K562 (cell line): ENCODE measurements around the gene LYG2. TPM values are rescaled to one million over a fixed set of nuclear protein-coding genes. Genes with fewer than 3 reads are reported as not detected.

ENCODE experiments used
- ATAC-seq: fragments of 200-7000 bp; cut with Tn5 transposase; 3 replicates; pipeline ENCODE4 v1.9.1; 2020; ENCODE audit warnings: moderate library complexity
- BruUV-seq: library from RNA; stranded (reverse); fragments of 400-500 nt; replicated peaks from 2 replicates; lab custom pipeline; 2021; lab: Mats Ljungman, UMichigan
- CTCF ChIA-PET: fragments of 300-600 bp; formaldehyde crosslinking; extraction: SDS; loops from one replicate; lab custom pipeline; 2021; ENCODE audit warnings: low intra/inter-chr PET ratio; lab: Yijun Ruan, JAX
- POLR2A ChIA-PET: fragments of 300-600, 350-650 bp; sonication (Branson Sonifier 250); formaldehyde crosslinking; extraction: SDS; loops from one replicate; lab custom pipeline; 2021; ENCODE audit warnings: antibody characterized with exemption, inconsistent platforms; lab: Yijun Ruan, JAX
- DNase-seq, 4 experiments: peaks; one replicate each; pipeline versions ENCODE4 v3.0.0 to v3.0.0-alpha.2; 2011 to 2018; ENCODE audit warnings: low spot score in 3 of 4, mixed read lengths in 3 of 4; ENCODE audit errors: extremely low read depth in 1 of 4
- FAIRE-seq: peaks from 2 replicates; lab custom pipeline; 2011; peaks lifted over from hg19 to GRCh38; lab: Jason Lieb, UNC
- H2AFZ ChIP-seq: 2 replicates; pipeline ENCODE4 v1.6.0; 2011; ENCODE audit warnings: low read depth, low read length, control low read depth, inconsistent platforms
- H3K27ac ChIP-seq: fragments of 200-600 bp; 3 replicates; pipeline ENCODE4 v1.8.0; 2011; ENCODE audit warnings: low read depth, mild to moderate bottlenecking, control low read depth, inconsistent platforms, low read length, moderate library complexity, mixed read lengths; ENCODE audit errors: extremely low read depth
- H3K27me3 ChIP-seq, 2 experiments: fragments of 300-600 bp in 1 of 2; 2 replicates in 1 of 2; 3 replicates in 1 of 2; pipeline versions ENCODE4 v1.6.0 to v1.8.0; 2011; ENCODE audit warnings: inconsistent platforms in 2 of 2, low read length in 2 of 2, mild to moderate bottlenecking in 1 of 2, mixed read lengths in 1 of 2, moderate library complexity in 1 of 2; ENCODE audit not compliant: control insufficient read depth in 2 of 2, insufficient read depth in 2 of 2
- H3K36me3 ChIP-seq: fragments of 300-600 bp; 3 replicates; pipeline ENCODE4 v1.8.0; 2011; ENCODE audit warnings: mild to moderate bottlenecking, low read length, inconsistent platforms; ENCODE audit not compliant: control insufficient read depth, insufficient read depth
- H3K4me1 ChIP-seq, 2 experiments: fragments of 200-600 bp in 1 of 2; replicated peaks in 1 of 2; 2 replicates in 1 of 2; 3 replicates in 1 of 2; pipeline versions ENCODE4 v1.5.1 to v1.8.0; 2011; ENCODE audit warnings: inconsistent platforms in 2 of 2, low read length in 2 of 2, mild to moderate bottlenecking in 1 of 2, mixed read lengths in 1 of 2, moderate library complexity in 1 of 2; ENCODE audit not compliant: control insufficient read depth in 2 of 2, insufficient read depth in 2 of 2
- H3K4me2 ChIP-seq: 2 replicates; pipeline ENCODE4 v1.6.1; 2011; ENCODE audit warnings: low read length, control low read depth, inconsistent platforms, mixed read lengths; ENCODE audit not compliant: insufficient read depth
- H3K4me3 ChIP-seq: fragments of 200-600 bp; sonication (generic), shearing (Covaris generic); 2 replicates; pipeline ENCODE4 v1.5.1; 2016; ENCODE audit warnings: control low read depth, inconsistent platforms
- H3K79me2 ChIP-seq: fragments of 200-600 bp; 3 replicates; pipeline ENCODE4 v1.8.0; 2011; ENCODE audit warnings: low read length, inconsistent platforms; ENCODE audit not compliant: control insufficient read depth, insufficient read depth
- H3K9ac ChIP-seq, 2 experiments: 2 replicates each; pipeline versions ENCODE4 v1.6.0 to v1.6.1; 2011; ENCODE audit warnings: low read depth in 2 of 2, low read length in 2 of 2, control low read depth in 1 of 2, inconsistent platforms in 1 of 2, mild to moderate bottlenecking in 1 of 2, mixed read lengths in 1 of 2; ENCODE audit not compliant: insufficient read depth in 1 of 2
- H3K9me1 ChIP-seq: one replicate; pipeline ENCODE4 v1.6.0; 2011; ENCODE audit warnings: inconsistent platforms, mild to moderate bottlenecking, low read length, moderate library complexity; ENCODE audit not compliant: control insufficient read depth, insufficient read depth
- H3K9me3 ChIP-seq: replicated peaks from 2 replicates; pipeline ENCODE4 v1.5.1; 2011; ENCODE audit warnings: low read depth, low read length, inconsistent platforms; ENCODE audit not compliant: control insufficient read depth, insufficient read depth
- H4K20me1 ChIP-seq: replicated peaks from 2 replicates; pipeline ENCODE4 v1.6.1; 2011; ENCODE audit warnings: low read length, inconsistent platforms, mixed read lengths; ENCODE audit not compliant: control insufficient read depth, insufficient read depth
- ARID1B ChIP-seq: fragments of 450-650 bp; IDR thresholded peaks from 2 replicates; pipeline ENCODE4 v1.6.1; 2016; ENCODE audit warnings: antibody characterized with exemption, mild to moderate bottlenecking, inconsistent platforms
- C11orf30 ChIP-seq: fragments of 450-650 bp; IDR thresholded peaks from 2 replicates; pipeline ENCODE4 v1.6.1; 2016; ENCODE audit warnings: low read depth, mild to moderate bottlenecking
- CBFA2T3 ChIP-seq: fragments of 450-650 bp; IDR thresholded peaks from 2 replicates; pipeline ENCODE4 v1.6.1; 2017
- DPF2 ChIP-seq: fragments of 450-650 bp; IDR thresholded peaks from 2 replicates; pipeline ENCODE4 v1.6.1; 2016
- ETV1 ChIP-seq: fragments of 450-650 bp; conservative IDR thresholded peaks from 2 replicates; pipeline ENCODE4 v1.6.1; 2016; ENCODE audit warnings: missing genetic modification characterization, control low read depth, low read depth, missing compliant biosample characterization
- FOXA1 ChIP-seq: fragments of 450-650 bp; IDR thresholded peaks from 2 replicates; pipeline ENCODE4 v1.6.1; 2016; ENCODE audit warnings: mild to moderate bottlenecking, borderline replicate concordance
- MAFG ChIP-seq: fragments of 450-650 bp; conservative IDR thresholded peaks from 2 replicates; pipeline ENCODE4 v1.6.1; 2016; ENCODE audit warnings: missing genetic modification characterization, missing compliant biosample characterization
- MAFK ChIP-seq: IDR thresholded peaks from 2 replicates; pipeline ENCODE4 v1.6.1; 2011; ENCODE audit warnings: low read length, improper control_type of control experiment
- MYBL2 ChIP-seq, 2 experiments: fragments of 450-650 bp in 1 of 2; sonication (generic) in 1 of 2; formaldehyde crosslinking in 1 of 2; IDR thresholded peaks; 2 replicates each; pipeline versions ENCODE4 v1.6.1 to v1.8.1; 2017 to 2022; ENCODE audit warnings: borderline replicate concordance in 1 of 2, inconsistent platforms in 1 of 2, low read depth in 1 of 2, mild to moderate bottlenecking in 1 of 2, missing genetic modification reagents in 1 of 2, moderate library complexity in 1 of 2
- NFE2 ChIP-seq: IDR thresholded peaks from 2 replicates; pipeline ENCODE4 v1.6.1; 2014; ENCODE audit warnings: antibody characterized with exemption, low read depth
- TCF3 ChIP-seq: sonication (generic); formaldehyde crosslinking; IDR thresholded peaks from 2 replicates; pipeline ENCODE4 v1.4.0; 2020; ENCODE audit warnings: mild to moderate bottlenecking, missing genetic modification reagents
- YY1 ChIP-seq, 3 experiments: IDR thresholded peaks; 2 replicates each; pipeline ENCODE4 v1.6.1; 2011; ENCODE audit warnings: low read length in 2 of 3, mild to moderate bottlenecking in 2 of 3, moderate library complexity in 2 of 3, borderline replicate concordance in 1 of 3, control low read depth in 1 of 3, low read depth in 1 of 3; ENCODE audit not compliant: insufficient read depth in 3 of 3, insufficient replicate concordance in 2 of 3, control insufficient read depth in 1 of 3, insufficient read length in 1 of 3; ENCODE audit errors: extremely low read depth in 1 of 3
- ZBTB7A ChIP-seq: IDR thresholded peaks from 2 replicates; pipeline ENCODE4 v1.6.1; 2011; ENCODE audit warnings: low read depth, mild to moderate bottlenecking, low read length, moderate library complexity, borderline replicate concordance; ENCODE audit not compliant: control insufficient read depth
- ZFP36 ChIP-seq: fragments of 150-350 bp; IDR thresholded peaks from 2 replicates; pipeline ENCODE4 v1.6.1; 2018; ENCODE audit warnings: low read length, low read depth; ENCODE audit not compliant: partially characterized antibody
- ZNF165 ChIP-seq: fragments of 250-450 bp; sonication (Bioruptor Pico); IDR thresholded peaks from 2 replicates; pipeline ENCODE4 v1.4.0; 2020; ENCODE audit warnings: borderline replicate concordance
- ZNF316 ChIP-seq: fragments of 450-650 bp; IDR thresholded peaks from 2 replicates; pipeline ENCODE4 v1.6.1; 2016
- WGBS: fragments of 100-300 bp; shearing (Covaris generic); methylation state at CpG from one replicate; pipeline ENCODE4 v1.1.6; 2016; ENCODE audit warnings: low coverage, mixed read lengths; ENCODE audit not compliant: insufficient coverage; ENCODE audit errors: missing lambda C conversion rate; 5-methylcytosine and 5-hydroxymethylcytosine counted together
- in situ Hi-C: fragments of 300-500 bp; cut with MboI; formaldehyde crosslinking; loops from 4 replicates; pipeline ENCODE4 v1.15.0; 2018; ENCODE audit warnings: inconsistent platforms, mixed read lengths
- intact Hi-C: fragments of 100-400 bp; cut with micrococcal nuclease; formaldehyde crosslinking; loops from 2 replicates; pipeline ENCODE4 v1.14.2; 2022
- polyA plus RNA-seq, 8 experiments: library from polyadenylated mRNA; depleted of rRNA in 4 of 8; stranded (reverse) in 5 of 8; unstranded in 3 of 8; fragments of >200 nt; fragmentation: Nextera tagmentation in 2 of 8; fragmentation: Illumina TruSeq in 1 of 8; extraction: Ambion mirVana in 2 of 8; extraction: Trizol in 1 of 8; gene quantifications; 2 replicates each; pipeline versions ENCODE4 v1.2.1 to v1.2.3, GENCODE V29; 2011 to 2014; ENCODE audit warnings: inconsistent platforms in 1 of 8, missing spikeins in 1 of 8
- total RNA-seq, 7 experiments: library from RNA; depleted of rRNA in 6 of 7; stranded (reverse); fragments of >200 nt in 6 of 7; fragmentation: Illumina TruSeq in 2 of 7; extraction: Trizol in 2 of 7; gene quantifications; 2 replicates each; pipeline versions ENCODE4 v1.2.1 to v1.2.3, GENCODE V29; 2011 to 2021; ENCODE audit warnings: low replicate concordance in 1 of 7
- TF ChIP-seq, protein P1 (sequence below): fragments of 450-650 bp; IDR thresholded peaks from 2 replicates; pipeline ENCODE4 v1.6.1; 2018; ENCODE audit not compliant: partially characterized antibody
- TF ChIP-seq, protein P2 (sequence below): fragments of 200-800 bp; sonication (Bioruptor generic); IDR thresholded peaks from 2 replicates; pipeline ENCODE4 v1.6.1; 2017; ENCODE audit warnings: missing genetic modification characterization, missing compliant biosample characterization

LYG2 gene
- total and polyA plus RNA-seq, 9 of the 15 experiments (the other 6 are each of a cell fraction or from before 2014, with no cell fraction given) = 0.15 to 0.21 (median 0.17) TPM; not detected in 6

DNA sequence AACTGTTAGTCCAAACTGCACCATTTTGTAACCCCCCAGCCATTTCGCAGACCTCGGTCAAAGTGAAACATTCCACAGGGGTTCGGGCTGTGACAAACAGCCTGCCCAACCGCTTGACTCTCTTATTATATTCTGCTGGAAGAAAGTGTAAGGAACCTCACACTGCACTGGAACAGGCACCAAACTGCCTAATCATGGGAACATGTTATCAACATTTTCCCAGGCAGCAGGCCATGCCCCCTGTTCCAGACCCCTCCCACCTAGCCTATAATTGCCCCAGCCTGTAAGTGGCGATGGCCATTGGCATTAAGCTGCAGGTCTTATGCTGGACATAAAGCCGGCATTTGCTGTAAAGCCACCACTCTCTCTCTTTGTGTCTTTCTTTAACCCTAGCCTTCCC is 16.9 kb downstream of the LYG2 start:
- BruUV-seq = no TSS peak
- Histone ChIP-seq H4K20me1 (no peaks in the 10 kb centered on the region), H3K4me1 (peaks cover 0 to 7% of the 10 kb centered on the region in 2 experiments; a peak in 2 of 5 replicates), H3K4me3 (no peak overlapping the region), H3K27me3 (no peaks in the 10 kb centered on the region), H3K79me2 (no peaks in the 10 kb centered on the region), H3K9ac (no peak overlapping the region), H3K9me3 (no peaks in the 10 kb centered on the region), H2AFZ (no peak overlapping the region), H3K9me1 (no peaks in the 10 kb centered on the region), H3K36me3 (no peaks in the 10 kb centered on the region), H3K4me2 (no peak overlapping the region), H3K27ac (no peak overlapping the region)
- ChIA-PET POLR2A (interaction anchor here (0.7 kb wide), 1 partner anchor 9 kb away, joined by 3 read pairs; no protein-coding TSS in a partner anchor), CTCF (no interaction called here)
- WGBS = 22% methylated on average over 6 of the region's 6 CpGs
- peak; percentile 93 for ATAC-seq
- peak; percentile 79 for FAIRE-seq
- DNase-seq = peak in 3 of 4 experiments; percentile 14 to 51 (median 47)
- intact Hi-C loops = no loop called here
- in situ Hi-C loops = no loop called here
- TF ChIP-seq ZNF165 (CRISPR knock-in tag) (no peak), ZNF316 (peak; percentile 41; the same call in 1 of the 2 replicates), MAFG (tag) (peak; percentile 52), CBFA2T3 (0 out of 2 replicates have a peak, but pooled peaks have one; percentile 14), YY1 (IDR thresholded peaks at IDR 0.05; ENCODE audit: borderline replicate concordance in 1 of 3, control insufficient read depth in 1 of 3, extremely low read depth in 1 of 3, insufficient read depth in 3 of 3, insufficient read length in 1 of 3, insufficient replicate concordance in 2 of 3, low read depth in 1 of 3, low read length in 2 of 3) (peak in 1 of 3 experiments; percentile 23), DPF2 (peak; percentile 52; the same call in 1 of the 2 replicates), FOXA1 (no peak), NFE2 (peak; percentile 77), TCF3 (CRISPR knock-in tag) (peak; percentile 19; the same call in 1 of the 2 replicates), MAFK (peak; percentile 47; the same call in 1 of the 2 replicates), ETV1 (tag) (no peak), ZBTB7A (peak; percentile 31; the same call in 1 of the 2 replicates), MYBL2 (IDR thresholded peaks at IDR 0.05; ENCODE audit: low read depth) (no peak), MYBL2 (CRISPR knock-in tag; IDR thresholded peaks at IDR 0.05; ENCODE audit: borderline replicate concordance) (no peak), ZFP36 (no peak), C11orf30 (peak; percentile 57), ARID1B (peak; percentile 39)
- TF ChIP-seq, protein P1, sequence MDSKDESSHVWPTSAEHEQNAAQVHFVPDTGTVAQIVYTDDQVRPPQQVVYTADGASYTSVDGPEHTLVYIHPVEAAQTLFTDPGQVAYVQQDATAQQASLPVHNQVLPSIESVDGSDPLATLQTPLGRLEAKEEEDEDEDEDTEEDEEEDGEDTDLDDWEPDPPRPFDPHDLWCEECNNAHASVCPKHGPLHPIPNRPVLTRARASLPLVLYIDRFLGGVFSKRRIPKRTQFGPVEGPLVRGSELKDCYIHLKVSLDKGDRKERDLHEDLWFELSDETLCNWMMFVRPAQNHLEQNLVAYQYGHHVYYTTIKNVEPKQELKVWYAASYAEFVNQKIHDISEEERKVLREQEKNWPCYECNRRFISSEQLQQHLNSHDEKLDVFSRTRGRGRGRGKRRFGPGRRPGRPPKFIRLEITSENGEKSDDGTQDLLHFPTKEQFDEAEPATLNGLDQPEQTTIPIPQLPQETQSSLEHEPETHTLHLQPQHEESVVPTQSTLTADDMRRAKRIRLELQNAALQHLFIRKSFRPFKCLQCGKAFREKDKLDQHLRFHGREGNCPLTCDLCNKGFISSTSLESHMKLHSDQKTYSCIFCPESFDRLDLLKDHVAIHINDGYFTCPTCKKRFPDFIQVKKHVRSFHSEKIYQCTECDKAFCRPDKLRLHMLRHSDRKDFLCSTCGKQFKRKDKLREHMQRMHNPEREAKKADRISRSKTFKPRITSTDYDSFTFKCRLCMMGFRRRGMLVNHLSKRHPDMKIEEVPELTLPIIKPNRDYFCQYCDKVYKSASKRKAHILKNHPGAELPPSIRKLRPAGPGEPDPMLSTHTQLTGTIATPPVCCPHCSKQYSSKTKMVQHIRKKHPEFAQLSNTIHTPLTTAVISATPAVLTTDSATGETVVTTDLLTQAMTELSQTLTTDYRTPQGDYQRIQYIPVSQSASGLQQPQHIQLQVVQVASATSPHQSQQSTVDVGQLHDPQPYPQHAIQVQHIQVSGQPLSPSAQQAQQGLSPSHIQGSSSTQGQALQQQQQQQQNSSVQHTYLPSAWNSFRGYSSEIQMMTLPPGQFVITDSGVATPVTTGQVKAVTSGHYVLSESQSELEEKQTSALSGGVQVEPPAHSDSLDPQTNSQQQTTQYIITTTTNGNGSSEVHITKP = peak; percentile 20
- TF ChIP-seq, protein P2, sequence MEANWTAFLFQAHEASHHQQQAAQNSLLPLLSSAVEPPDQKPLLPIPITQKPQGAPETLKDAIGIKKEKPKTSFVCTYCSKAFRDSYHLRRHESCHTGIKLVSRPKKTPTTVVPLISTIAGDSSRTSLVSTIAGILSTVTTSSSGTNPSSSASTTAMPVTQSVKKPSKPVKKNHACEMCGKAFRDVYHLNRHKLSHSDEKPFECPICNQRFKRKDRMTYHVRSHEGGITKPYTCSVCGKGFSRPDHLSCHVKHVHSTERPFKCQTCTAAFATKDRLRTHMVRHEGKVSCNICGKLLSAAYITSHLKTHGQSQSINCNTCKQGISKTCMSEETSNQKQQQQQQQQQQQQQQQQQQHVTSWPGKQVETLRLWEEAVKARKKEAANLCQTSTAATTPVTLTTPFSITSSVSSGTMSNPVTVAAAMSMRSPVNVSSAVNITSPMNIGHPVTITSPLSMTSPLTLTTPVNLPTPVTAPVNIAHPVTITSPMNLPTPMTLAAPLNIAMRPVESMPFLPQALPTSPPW (CRISPR knock-in tag) = peak; percentile 23; the same call in 1 of the 2 replicates
